ENCODE measurements around the gene ZNF512.

DNA sequence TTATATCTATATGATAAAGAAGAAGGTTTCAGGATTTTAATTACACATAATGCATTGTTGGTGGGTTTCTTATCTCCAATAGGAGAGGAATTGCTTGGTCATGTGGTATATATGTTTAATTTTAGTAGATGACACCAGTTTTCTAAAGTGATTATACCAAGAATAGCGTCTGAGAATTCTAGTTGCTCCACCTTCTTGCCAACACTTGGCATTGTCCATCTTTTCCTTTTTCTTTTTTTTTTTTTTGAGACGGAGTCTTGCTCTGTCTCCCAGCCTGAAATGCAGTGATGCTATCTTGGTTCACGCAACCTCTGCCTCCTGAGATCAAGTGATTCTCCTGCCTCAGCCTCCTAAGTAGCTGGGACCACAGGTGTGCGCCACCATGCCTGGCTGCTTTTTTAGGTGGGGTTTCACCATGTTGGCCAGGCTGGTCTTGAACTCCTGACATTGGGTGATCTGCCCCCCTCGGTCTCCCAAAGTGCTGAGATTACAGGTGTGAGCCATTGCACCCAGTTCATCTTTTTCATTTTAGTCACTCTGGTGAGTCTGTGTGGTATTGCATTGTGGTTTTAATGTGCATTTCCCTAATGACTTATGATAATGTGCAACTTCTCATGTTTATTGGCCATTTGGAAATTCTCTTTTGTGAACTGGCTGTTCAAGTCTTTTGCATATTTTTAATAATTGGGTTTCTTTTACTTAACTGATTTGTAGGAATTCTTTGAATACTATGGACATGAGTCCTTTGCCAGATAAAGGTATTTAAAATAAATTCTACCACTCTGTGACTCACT, 37.3 kb upstream of the ZNF512 start:
- TF ChIP-seq, protein P1, sequence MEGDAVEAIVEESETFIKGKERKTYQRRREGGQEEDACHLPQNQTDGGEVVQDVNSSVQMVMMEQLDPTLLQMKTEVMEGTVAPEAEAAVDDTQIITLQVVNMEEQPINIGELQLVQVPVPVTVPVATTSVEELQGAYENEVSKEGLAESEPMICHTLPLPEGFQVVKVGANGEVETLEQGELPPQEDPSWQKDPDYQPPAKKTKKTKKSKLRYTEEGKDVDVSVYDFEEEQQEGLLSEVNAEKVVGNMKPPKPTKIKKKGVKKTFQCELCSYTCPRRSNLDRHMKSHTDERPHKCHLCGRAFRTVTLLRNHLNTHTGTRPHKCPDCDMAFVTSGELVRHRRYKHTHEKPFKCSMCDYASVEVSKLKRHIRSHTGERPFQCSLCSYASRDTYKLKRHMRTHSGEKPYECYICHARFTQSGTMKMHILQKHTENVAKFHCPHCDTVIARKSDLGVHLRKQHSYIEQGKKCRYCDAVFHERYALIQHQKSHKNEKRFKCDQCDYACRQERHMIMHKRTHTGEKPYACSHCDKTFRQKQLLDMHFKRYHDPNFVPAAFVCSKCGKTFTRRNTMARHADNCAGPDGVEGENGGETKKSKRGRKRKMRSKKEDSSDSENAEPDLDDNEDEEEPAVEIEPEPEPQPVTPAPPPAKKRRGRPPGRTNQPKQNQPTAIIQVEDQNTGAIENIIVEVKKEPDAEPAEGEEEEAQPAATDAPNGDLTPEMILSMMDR (conservative IDR thresholded peaks at IDR 0.05), result no peak
- no peak for TF ChIP-seq ZFX (IDR thresholded peaks at IDR 0.05)

Measured in C4-2B (cell line).